Brain pericyte (primary cell): ENCODE measurements around the gene MLH3.

Experiments
- DNase-seq: peaks from one replicate; pipeline ENCODE4 v3.0.0-alpha.2; 2012; ENCODE audit warnings: low read depth, low spot score

MLH3 gene

GRCh38 chr14:75067212-75067611, 15.9 kb upstream of the MLH3 start:
- no peak for DNase-seq

GRCh38 chr14:75066691-75067090, 15.4 kb upstream of the MLH3 start:
- no peak for DNase-seq

- DNase-seq: no peak
These were observed 12.9 kb upstream of the MLH3 start for GRCh38 chr14:75064205-75064567.

GRCh38 chr14:75063491-75064204, 12.4 kb upstream of the MLH3 start, which contains the start of gene ACYP1:
ACYP1 (minus strand) TSS chr14:75064024; CDS start chr14:75063553, 471 bp downstream.
- peak; percentile 66 for DNase-seq

- no peak for DNase-seq
These were observed 11.7 kb upstream of the MLH3 start for GRCh38 chr14:75063013-75063412.

GRCh38 chr14:75060420-75060819, 9.2 kb upstream of the MLH3 start:
- DNase-seq: no peak

GRCh38 chr14:75059642-75060041, 8.4 kb upstream of the MLH3 start:
- no peak for DNase-seq

GRCh38 chr14:75054421-75054820, 3.2 kb upstream of the MLH3 start:
- no peak for DNase-seq

- DNase-seq: no peak
These were observed 2.4 kb upstream of the MLH3 start for GRCh38 chr14:75053396-75054291.

GRCh38 chr14:75051556-75051899, 261 bp upstream of the MLH3 start:
- DNase-seq: no peak

GRCh38 chr14:75049731-75050201, 1.5 kb downstream of the MLH3 start:
- no peak for DNase-seq

- no peak for DNase-seq
These were observed 2.1 kb downstream of the MLH3 start for GRCh38 chr14:75049136-75049535.

GRCh38 chr14:75048101-75048500, 3.2 kb downstream of the MLH3 start:
- DNase-seq: no peak

- DNase-seq: no peak
These were observed 3.8 kb downstream of the MLH3 start for GRCh38 chr14:75047506-75047905.

- DNase-seq: no peak
These were observed 4.4 kb downstream of the MLH3 start for GRCh38 chr14:75046899-75047298.

- no peak for DNase-seq
These were observed 5.0 kb downstream of the MLH3 start for GRCh38 chr14:75046275-75046674.

GRCh38 chr14:75044752-75045151, 6.5 kb downstream of the MLH3 start:
- DNase-seq: no peak

GRCh38 chr14:75044322-75044721, 6.9 kb downstream of the MLH3 start:
- DNase-seq: no peak

GRCh38 chr14:75042035-75042434, 9.2 kb downstream of the MLH3 start:
- DNase-seq: no peak

GRCh38 chr14:75041613-75042012, 9.7 kb downstream of the MLH3 start:
- DNase-seq: no peak

GRCh38 chr14:75040959-75041358, 10.3 kb downstream of the MLH3 start:
- DNase-seq: no peak

- DNase-seq: no peak
These were observed 10.8 kb downstream of the MLH3 start for GRCh38 chr14:75040507-75040906.

GRCh38 chr14:75032939-75033338, 18.3 kb downstream of the MLH3 start:
- DNase-seq: no peak
